ENCODE measurements around the gene ZNF600.
"Not testable (repeated sequence)": the region's sequence is repeated elsewhere in the genome, so short reads cannot be mapped to it uniquely, and the experiment has no call there.

Gene ZNF600

DNA sequence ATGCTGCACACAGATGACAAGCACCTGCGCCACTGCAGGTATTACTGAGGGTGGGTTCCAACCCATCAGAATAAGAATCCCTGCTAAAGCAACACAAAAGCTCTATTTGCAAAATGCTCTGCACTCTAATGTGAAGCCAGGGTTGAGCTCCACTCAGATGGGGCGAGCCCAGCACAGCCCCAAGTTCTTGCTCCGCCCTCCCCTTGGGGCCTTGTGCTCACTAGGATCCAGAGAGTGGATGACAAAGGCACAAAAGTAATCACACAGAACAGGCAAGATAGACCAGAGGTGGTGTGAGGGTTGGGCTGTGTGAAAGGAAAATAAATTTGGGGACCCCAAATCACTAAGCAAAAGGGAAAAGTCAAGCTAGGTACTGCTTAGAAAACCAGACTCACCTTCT, 43.5 kb downstream of the ZNF600 start:
- no peak overlapping the region for H3K27ac ChIP-seq
- no peak for TF ChIP-seq ZFX (IDR thresholded peaks at IDR 0.05)
- TF ChIP-seq, protein P1, sequence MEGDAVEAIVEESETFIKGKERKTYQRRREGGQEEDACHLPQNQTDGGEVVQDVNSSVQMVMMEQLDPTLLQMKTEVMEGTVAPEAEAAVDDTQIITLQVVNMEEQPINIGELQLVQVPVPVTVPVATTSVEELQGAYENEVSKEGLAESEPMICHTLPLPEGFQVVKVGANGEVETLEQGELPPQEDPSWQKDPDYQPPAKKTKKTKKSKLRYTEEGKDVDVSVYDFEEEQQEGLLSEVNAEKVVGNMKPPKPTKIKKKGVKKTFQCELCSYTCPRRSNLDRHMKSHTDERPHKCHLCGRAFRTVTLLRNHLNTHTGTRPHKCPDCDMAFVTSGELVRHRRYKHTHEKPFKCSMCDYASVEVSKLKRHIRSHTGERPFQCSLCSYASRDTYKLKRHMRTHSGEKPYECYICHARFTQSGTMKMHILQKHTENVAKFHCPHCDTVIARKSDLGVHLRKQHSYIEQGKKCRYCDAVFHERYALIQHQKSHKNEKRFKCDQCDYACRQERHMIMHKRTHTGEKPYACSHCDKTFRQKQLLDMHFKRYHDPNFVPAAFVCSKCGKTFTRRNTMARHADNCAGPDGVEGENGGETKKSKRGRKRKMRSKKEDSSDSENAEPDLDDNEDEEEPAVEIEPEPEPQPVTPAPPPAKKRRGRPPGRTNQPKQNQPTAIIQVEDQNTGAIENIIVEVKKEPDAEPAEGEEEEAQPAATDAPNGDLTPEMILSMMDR (conservative IDR thresholded peaks at IDR 0.05), result no peak

DNA sequence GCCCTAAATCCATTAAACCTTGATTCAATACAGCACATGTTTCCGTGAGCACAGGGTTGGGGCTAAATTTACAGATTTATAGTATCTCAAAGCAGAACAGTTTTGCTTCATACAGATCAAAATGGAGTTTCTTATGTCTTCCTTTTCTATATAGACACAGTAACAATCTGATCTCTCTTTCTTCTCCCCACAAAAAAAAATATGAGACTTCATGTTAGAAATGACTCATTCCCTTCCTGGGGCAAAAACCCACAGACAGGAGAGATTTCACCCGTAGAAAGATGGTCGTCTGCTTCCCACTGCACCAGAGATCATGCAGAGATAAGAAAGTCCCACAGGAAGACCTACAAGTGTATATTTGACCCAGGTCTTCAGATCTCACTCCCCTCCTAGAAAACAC, 44.1 kb downstream of the ZNF600 start:
- TF ChIP-seq, protein P1 (conservative IDR thresholded peaks at IDR 0.05), result no peak
- no peak for TF ChIP-seq ZFX (IDR thresholded peaks at IDR 0.05)
- no peak overlapping the region for H3K27ac ChIP-seq

DNA sequence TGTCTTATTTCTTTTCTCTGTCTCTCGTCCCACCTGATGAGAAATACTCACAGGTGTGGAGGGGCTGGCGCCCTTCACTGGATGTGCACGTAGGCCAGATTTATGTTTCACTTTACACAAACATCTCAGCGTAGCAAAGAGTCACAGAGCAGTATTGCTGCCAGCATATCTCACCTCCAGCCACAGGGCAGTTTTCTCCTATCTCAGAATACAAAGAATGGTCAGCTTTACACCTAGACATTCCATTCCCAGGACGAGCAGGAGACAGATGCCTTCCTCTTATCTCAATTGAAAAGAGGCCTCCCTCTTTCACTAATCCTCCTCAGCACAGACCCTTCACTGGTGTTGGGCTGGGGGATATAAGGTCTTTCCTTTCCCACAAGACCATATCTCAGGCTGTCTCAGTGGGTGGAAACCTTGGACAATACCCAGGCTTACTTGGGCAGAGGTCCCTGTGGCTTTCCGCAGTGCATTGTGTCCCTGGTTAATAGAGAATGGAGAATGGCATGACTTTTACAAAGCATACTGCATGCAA, 44.6 kb downstream of the ZNF600 start:
- TF ChIP-seq ZFX (IDR thresholded peaks at IDR 0.05), result no peak
- TF ChIP-seq, protein P1 (conservative IDR thresholded peaks at IDR 0.05), result no peak
- H3K27ac ChIP-seq, result no peak overlapping the region

DNA sequence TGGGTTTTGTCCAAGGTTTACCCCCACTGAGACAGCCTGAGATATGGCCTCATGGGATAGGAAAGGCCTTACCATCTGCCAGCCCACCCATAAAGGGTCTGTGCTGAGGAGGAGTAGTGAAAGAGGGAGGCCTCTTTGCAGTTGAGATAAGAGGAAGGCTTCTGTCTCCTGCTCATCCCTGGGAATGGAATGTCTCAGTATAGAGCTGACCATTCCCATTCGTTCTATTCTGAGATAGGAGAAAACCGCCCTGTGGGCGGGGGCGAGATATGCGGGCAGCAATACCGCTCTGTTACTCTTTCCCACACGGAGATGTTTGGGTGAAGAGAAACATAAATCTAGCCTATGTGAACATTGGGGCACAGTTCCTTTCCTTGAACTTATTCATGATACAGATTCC, 45.2 kb downstream of the ZNF600 start:
- H3K27ac ChIP-seq, result not testable (repeated sequence)

DNA sequence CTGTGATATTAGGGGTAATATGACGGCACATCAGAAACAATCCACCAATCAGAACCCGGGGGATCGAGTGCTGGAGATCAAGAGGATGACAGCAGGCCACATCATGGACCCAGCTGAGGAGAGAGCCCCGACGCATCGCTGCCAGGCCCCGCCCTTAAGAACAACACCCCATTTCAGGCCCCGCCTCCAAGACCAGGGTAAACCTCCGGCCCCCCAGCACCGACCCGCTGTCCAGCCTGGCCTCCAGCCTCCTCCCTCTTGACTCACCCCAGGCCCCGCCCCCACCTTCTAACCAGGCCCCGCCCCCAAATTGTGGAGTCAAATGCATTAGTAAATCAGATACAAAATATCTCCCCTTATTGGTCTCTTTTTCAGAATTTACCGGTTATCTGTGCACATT, 47.0 kb downstream of the ZNF600 start:
- no peak for TF ChIP-seq ZFX (IDR thresholded peaks at IDR 0.05)
- TF ChIP-seq, protein P1 (conservative IDR thresholded peaks at IDR 0.05), result no peak
- H3K27ac ChIP-seq, result no peak overlapping the region

DNA sequence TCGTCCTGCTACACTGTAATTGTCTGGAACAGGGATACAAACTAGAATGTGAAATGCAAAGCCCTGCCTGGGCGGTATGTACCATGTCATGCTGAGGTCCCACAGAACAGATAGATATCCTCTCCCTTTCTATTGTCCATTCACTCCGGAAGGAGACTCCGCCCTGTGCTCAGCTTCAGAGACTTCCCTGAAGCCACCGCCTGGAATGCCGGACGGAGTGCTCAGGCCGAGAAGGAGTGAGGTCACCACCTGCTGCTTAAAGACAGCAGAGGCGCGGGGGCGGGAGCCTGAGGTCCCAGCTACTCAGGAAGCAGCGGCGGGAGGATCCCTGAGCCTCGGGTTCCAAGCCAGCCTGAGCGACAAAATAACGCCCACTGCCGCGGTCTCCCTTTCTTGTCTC, 50.9 kb downstream of the ZNF600 start:
- no peak for TF ChIP-seq ZFX (IDR thresholded peaks at IDR 0.05)
- TF ChIP-seq, protein P1 (conservative IDR thresholded peaks at IDR 0.05), result no peak
- H3K27ac ChIP-seq, result peak overlapping the region; percentile 80; the same call in 1 of the 2 replicates

DNA sequence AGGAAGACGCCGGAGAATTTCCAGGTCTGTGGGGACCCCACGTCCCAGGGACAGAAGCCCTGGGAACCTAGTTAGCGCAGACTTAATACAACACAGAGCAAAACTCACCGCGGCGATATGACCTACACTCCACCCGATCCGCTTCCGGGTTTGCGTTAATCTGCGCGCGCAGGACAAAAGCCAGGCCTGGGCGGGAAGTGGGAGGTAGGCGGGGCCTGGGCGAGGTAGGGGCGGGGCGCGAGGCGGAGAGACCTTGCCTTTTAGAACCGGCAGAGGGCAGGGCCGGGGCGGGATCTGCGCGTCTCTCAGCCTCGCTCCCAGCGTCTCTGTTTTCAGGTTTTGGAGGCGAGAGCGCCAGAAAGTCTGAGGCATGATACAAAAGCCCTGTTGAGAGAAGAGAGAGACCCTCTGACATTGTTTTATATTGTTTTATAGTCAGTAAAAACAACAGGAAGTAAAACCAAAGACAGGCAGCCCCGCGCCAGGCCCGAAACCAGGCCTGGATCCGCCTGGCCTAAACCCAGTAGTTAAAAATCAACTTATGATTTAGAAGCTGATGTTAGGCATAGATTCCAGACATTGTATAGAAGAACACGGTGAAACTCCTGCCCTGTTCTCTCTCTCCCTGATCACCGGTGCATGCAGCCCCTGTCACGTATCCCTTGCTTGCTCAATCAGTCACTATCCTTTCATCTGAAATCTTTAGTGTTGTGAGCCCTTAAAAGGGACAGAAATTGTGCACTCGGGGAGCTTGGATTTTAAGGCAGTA, 51.5 kb downstream of the ZNF600 start, which contains the start of gene ZNF611:
Gene ZNF611, minus strand, starts transcription at position 152 of the 769 bp plus-strand sequence. CDS start 19,150 bp downstream, outside the sequence.
- TF ChIP-seq, protein P1 (conservative IDR thresholded peaks at IDR 0.05), result peak; percentile 79
- 0 out of 2 replicates have a peak, but pooled peaks have one; percentile 26 for TF ChIP-seq ZFX (IDR thresholded peaks at IDR 0.05)
- H3K27ac ChIP-seq, result peak within 1 kb of the TSS; percentile 80
